NOMO-1 treated with dmso at 0.1 percent for 144 hours (cell line): ENCODE measurements around the gene CHCHD3.

ENCODE experiments used
- DNase-seq: peaks from one replicate; lab custom pipeline; 2025; ENCODE audit not compliant: unreplicated experiment; lab: John Stamatoyannopoulos, UW

The CHCHD3 gene

GRCh38 chr7:132755538-132756483, 326.1 kb downstream of the CHCHD3 start:
- no peak for DNase-seq

GRCh38 chr7:132752431-132752830, 329.5 kb downstream of the CHCHD3 start:
- DNase-seq: no peak

DNA sequence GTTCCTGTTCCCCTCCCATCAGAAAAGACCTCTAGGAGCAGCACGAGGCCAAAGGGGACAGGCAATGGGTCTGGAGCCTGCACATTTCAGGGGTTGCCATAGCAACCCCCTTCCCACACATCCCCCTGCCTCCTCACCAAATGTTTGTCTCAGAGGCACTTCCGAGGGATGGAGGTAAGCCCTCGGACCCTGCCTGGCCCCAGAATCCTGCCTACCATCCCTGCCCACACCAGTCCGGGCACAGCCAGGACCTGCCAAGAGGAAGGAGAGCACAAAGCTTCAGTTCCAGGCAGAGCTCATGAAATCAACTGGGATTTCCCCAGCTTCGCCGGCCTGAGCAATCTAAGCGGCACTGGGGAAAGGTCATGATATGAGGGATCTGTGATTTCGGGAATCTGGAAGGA, 330.6 kb downstream of the CHCHD3 start:
- DNase-seq: no peak

GRCh38 chr7:132750530-132751217, 331.2 kb downstream of the CHCHD3 start:
- DNase-seq: no peak

DNA sequence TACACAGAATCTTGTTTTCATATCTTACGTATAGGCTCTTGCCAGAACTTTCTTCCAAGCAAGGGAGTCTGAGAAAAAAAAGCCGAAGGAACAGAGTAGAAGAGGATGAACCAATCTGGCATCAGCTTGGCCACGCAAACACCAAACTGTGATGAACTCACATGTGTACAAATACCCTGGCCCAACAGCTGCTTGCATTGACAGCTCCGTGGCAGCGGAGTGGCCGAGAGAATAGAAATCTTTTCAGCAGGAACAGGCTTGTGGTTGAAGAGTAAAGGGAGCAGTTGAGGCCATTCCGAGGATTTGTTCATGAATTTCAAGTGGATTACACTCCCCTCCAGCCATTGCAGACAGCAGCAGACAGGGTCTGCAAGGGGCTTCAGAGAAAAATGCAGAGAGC, 331.8 kb downstream of the CHCHD3 start:
- DNase-seq: no peak

DNA sequence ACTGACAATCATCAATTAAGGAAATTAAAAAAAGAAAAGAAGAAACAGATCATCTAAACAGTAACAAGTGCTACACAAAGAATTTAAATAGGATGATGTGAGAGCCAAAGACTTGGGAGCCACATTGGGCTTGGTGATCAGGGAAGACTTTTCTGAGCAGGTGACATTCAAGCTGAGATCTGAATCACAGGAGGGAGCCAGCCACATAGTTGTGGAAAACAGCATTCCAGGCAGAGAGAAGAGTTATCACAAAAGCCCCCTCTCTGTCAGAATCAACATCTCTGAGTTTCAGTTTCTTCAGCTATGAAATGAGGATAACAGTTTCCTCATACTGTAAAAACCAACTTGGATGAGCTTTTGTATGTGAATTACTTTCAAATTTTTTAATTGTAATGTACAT, 336.4 kb downstream of the CHCHD3 start:
- no peak for DNase-seq

DNA sequence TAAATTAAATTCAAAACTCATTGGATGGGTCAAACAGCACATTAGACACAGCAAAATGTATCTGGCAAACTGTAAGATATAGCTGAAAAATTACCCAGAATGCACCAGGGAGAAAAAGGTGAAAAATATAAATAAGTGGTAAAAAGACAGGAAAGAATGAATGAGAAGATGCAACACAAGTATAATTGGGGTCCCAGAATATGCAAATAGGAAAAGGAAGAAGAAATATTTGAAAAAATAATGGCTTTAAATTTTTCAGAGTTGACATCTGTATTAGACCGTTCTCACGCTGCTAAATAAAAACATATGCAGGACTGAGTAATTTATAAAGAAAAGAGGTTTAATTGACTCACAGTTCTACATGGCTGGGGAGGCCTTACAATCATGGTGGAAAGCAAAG, 337.9 kb downstream of the CHCHD3 start:
- DNase-seq: no peak

- DNase-seq: no peak
Measured at GRCh38 chr7:132742189-132742612, 339.7 kb downstream of the CHCHD3 start.

DNA sequence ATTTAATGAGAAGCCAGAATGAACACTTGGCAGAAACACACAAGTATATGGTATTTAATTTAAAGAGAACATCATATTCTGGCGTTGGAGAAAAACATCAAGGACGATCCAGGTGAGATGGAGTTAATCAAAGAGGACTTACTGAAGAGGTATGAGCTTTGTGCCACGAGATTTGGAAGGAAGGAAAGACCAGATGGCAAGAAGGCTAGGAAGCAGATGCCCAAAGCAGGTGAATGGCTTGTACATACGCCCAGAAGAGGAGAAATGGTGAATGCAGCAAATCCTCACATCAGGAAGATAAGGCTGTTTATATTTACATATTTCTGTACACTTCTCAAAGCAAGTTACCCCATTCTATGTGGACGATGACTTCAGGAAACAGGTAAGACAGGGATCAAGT, 341.7 kb downstream of the CHCHD3 start:
- no peak for DNase-seq

- DNase-seq: no peak
Measured at GRCh38 chr7:132739271-132739955, 342.5 kb downstream of the CHCHD3 start.

DNA sequence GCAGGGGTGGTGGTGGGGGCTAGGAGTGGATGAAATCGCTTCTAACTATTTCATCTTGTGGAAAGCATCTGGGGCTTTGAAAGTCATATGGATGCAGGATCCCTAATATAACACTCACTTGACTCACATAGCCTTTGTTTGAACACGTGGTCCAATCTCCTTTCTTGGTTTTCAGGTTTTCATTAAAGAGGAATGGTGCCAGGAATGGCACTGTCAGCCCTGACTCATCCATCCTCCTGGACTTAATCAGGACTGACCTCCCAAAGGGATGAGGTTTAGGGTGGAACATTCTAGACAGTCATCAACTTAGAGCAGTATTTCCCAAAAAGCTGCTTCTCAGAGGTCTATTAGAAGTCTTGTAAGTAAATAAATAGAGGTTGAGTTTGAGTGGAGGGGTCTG, 343.6 kb downstream of the CHCHD3 start:
- no peak for DNase-seq

DNA sequence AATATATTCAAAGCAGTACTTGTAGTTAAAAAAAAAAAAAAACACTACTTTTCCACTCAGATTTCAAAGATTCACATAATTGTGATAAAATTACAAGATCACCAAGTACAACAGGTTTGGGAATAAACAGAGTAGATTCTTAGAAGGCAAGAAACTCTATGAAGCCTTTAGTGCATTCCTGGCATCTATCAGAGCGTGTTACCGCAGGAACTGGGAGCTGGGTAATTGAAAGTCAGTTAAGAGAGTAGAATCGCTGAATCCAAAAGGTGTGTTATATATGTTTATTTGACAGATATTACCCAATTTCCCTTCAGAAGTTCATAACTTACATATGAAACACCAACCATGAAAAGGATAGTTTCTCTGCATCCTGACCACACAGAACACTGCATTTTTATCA, 346.4 kb downstream of the CHCHD3 start:
- DNase-seq: no peak
